HG03439 (cell line): ENCODE results near the gene PRKAG1.

ENCODE experiments used
- ATAC-seq: cut with Tn5 transposase; IDR thresholded peaks from one replicate; pipeline ENCODE4 v1.9.1; 2021; ENCODE audit warnings: mild to moderate bottlenecking, moderate library complexity; ENCODE audit not compliant: unreplicated experiment

Gene PRKAG1

DNA sequence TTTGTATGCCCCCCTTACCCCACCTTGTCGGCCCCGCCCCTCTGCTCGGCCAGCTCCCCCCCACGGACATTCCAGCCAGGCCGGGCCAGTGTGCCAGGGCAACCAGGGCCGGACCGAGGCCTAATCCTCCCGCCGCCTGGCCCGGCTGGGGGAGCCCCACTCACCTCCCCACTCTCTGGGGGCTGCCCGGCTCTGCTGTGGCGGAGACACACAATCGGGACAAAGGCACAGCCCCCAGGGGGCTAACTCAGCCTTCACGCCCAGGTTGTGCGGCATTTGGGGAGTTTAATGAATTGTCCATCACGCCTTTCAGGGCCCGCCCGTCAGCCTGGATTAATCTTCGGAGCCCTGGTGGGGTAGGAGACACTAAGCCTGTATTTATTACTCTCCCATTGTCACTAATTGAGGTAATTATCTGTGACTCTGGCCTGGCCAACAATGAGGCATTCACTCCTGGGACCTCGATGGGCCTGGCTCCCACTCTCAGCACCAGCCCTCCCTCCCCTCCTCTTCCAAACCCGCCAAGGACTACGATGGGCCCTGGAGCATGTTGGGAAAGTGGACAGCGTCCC is 31.8 kb downstream of the PRKAG1 start:
- no peak for ATAC-seq

DNA sequence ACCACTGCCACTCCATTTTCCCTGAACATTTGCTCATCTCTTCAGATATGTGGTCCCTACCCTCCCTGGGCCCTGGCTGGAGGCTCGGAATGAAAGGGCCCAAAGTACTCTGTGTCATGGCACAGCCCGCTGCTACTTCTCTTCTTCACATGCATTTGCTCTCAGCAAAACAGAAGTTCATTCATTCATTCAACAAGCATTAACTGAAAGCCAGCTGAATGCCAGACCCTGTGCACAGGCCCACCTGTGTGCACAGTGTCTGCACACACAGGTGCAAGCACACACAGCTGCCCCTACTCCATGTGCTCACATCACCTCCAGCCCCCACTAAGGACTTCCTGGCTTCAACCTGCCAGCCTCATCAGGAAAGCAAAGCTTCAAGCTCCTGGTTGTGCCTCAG is 32.7 kb downstream of the PRKAG1 start:
- ATAC-seq, result no peak

DNA sequence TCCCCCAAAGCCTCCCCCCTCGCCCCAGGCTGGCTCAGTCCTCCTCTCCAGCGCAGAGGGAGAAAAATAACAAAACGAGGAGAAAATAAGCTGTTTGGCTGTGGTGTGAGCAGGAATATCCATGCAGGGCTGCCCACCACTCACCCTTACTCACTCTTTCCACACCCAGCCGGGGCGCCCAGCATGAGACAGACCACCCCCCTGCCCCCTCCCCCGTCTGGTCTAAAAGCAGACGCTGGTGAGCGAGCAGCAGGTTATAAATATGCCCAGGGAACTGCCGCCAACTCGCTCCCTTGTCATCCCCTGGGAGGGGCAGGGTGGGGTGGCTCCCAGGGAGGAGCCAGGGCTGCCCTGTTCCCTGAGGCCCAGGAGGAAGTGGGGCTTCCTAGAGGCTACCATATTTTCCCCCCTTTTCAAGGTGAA is 33.1 kb downstream of the PRKAG1 start:
- ATAC-seq, result no peak

DNA sequence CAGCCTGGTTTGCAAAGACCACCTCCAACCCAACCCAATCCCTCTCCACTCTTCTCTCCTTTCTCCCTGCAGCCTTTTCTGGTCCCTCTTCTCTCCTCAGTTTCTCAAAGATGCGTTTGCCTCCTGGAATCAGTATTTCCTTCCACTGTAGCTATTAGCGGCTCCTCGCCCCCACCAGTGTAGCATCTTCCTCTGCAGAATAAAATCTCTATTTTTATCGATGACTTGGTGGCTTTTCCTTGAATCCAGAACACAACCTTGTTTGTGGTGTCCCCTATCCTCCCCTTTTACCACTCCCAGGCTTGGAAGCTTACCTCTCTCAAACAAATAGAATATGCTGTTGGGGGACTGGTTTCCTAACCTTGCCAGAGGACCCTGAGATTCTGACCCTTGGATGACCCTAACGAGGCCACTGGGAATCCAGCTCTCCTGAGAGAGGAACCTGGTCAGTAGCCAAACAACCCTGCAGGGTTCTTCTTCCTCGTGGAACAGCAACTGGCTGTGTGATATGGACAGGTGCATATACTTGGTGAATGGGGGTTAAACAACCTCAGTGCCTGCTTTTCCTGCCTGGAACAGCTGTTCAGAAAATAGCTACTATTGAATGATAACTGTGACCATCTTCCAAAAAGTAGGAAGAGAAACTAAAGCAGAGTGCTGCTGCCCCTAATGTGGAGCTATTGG is 36.0 kb downstream of the PRKAG1 start:
- ATAC-seq, result no peak

DNA sequence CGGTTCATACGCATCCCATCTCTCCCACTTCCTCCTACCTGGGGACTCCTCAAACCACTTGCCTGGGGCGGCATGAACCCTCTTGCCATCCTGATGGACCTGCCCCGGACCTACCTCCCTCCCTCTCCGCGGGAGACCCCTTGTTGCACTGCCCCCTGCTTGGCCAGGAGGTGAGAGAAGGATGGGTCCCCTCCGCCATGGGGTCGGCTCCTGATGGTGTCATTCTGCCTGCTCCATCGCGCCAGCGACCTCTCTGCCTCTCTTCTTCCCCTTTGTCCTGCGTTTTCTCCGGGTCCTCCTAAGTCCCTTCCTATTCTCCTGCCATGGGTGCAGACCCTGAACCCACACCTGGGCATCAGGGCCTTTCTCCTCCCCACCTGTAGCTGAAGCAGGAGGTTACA is 36.8 kb downstream of the PRKAG1 start:
- no peak for ATAC-seq

DNA sequence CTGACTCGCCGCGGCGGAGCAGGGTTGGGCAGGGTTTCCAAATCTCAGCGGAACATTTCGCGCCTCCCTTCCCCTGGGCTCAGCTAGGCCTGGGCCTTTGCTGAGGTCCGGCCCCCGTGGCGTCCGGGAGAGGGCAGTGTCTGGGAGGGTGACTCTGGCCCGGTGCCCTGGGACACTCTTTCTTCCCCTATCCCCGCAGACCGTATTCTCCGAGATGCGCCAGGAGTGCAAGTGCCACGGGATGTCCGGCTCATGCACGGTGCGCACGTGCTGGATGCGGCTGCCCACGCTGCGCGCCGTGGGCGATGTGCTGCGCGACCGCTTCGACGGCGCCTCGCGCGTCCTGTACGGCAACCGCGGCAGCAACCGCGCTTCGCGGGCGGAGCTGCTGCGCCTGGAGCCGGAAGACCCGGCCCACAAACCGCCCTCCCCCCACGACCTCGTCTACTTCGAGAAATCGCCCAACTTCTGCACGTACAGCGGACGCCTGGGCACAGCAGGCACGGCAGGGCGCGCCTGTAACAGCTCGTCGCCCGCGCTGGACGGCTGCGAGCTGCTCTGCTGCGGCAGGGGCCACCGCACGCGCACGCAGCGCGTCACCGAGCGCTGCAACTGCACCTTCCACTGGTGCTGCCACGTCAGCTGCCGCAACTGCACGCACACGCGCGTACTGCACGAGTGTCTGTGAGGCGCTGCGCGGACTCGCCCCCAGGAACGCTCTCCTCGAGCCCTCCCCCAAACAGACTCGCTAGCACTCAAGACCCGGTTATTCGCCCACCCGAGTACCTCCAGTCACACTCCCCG is 37.4 kb downstream of the PRKAG1 start:
- ATAC-seq, result no peak

DNA sequence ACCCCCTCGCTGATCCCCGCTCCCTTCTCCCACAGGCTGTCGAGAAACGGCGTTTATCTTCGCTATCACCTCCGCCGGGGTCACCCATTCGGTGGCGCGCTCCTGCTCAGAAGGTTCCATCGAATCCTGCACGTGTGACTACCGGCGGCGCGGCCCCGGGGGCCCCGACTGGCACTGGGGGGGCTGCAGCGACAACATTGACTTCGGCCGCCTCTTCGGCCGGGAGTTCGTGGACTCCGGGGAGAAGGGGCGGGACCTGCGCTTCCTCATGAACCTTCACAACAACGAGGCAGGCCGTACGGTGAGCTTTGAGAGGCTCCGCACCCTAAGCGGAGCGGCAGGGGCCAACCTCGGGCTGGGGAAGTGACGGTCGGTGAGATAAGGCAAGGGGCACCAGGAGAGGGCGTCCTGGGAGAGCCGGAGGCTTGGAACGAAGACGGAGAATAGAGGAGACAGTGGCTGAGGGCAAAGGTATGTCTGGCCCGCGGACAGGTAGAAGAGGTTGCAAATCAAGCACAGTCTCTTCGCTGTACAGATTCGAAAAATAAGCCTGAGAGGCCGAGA is 38.1 kb downstream of the PRKAG1 start:
- ATAC-seq, result no peak

DNA sequence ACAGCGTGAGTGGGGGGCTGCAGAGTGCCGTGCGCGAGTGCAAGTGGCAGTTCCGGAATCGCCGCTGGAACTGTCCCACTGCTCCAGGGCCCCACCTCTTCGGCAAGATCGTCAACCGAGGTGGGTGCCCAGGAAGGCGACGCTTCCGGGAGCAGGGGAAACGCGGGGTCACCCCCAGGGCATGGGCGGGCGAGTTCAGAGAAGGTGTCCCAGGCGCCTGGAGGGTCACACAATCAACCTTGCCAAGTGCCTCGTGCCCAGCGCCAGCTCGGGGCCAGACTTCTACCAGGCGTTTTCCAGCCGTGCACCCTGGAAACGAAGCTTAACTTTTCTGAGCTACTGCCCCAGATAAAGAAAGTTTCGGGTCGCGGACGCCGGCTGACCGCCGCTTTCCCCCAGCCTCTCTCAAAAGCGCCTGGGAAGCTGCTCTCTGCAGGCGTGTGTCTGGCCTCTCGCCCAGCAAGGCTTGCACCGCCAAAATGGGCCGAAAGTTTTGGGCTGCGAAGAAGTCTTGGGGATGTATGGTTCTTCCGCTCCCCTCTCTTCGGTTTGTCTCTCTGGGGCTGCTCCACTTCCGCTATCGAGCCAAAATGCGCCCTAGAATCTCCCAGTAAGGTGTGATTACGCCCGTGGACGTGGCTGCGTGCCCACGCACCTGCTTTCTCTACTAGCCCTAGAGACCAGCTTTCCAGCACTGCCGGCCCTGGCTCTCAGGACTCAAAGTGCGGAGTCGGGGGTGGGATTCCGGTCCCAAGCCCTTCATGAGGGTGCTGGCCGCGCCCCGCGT is 38.8 kb downstream of the PRKAG1 start:
- no peak for ATAC-seq

DNA sequence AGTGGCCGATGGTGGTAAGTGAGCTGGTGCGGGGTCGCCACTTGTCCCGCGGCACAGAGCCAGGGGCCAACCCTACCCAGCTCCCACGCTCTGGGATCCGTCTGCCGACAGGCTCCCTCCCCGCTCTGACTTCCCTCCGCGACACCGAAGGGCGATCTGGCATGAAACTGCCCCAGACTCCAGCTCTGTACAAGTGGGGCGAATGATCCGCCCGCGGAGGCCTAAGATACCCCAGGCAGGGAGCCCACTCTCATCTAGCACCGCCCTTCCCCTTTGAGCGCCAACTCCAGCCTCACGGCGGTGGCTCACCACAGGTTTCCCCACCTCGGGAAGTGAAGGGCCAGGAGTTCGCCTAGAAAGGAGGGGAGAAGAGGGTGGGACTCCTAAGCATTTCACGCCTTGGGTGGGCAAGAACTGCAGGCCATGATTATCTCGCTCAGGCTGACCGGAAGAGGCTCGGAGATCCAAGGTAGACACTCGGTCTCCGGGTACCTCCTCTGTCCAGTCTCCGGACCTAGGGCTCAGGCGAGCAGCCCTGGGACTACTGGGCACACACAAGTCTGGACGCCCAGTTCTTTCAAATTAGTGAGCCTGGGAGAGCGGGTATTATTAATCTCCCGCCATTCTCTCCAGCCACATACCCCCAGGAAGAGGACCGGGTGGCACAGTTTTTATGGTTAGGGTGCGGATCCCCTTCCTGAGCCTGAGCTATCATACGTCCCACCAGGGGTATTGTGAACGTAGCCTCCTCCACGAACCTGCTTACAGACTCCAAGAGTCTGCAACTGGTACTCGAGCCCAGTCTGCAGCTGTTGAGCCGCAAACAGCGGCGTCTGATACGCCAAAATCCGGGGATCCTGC is 39.6 kb downstream of the PRKAG1 start:
- ATAC-seq, result no peak

DNA sequence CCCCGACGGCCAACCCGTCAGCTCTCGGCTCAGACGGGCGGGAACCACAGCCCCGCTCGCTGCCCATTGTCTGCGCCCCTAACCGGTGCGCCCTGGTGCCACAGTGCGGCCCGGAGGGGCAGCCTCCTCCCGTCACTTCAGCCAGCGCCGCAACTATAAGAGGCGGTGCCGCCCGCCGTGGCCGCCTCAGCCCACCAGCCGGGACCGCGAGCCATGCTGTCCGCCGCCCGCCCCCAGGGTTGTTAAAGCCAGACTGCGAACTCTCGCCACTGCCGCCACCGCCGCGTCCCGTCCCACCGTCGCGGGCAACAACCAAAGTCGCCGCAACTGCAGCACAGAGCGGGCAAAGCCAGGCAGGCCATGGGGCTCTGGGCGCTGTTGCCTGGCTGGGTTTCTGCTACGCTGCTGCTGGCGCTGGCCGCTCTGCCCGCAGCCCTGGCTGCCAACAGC is 40.3 kb downstream of the PRKAG1 start, which contains the start of gene WNT1:
Gene WNT1 (plus strand): TSS at position 32 of the 450 bp plus-strand sequence. CDS start 329 bp downstream, at position 361.
- ATAC-seq, result peak; percentile 15

DNA sequence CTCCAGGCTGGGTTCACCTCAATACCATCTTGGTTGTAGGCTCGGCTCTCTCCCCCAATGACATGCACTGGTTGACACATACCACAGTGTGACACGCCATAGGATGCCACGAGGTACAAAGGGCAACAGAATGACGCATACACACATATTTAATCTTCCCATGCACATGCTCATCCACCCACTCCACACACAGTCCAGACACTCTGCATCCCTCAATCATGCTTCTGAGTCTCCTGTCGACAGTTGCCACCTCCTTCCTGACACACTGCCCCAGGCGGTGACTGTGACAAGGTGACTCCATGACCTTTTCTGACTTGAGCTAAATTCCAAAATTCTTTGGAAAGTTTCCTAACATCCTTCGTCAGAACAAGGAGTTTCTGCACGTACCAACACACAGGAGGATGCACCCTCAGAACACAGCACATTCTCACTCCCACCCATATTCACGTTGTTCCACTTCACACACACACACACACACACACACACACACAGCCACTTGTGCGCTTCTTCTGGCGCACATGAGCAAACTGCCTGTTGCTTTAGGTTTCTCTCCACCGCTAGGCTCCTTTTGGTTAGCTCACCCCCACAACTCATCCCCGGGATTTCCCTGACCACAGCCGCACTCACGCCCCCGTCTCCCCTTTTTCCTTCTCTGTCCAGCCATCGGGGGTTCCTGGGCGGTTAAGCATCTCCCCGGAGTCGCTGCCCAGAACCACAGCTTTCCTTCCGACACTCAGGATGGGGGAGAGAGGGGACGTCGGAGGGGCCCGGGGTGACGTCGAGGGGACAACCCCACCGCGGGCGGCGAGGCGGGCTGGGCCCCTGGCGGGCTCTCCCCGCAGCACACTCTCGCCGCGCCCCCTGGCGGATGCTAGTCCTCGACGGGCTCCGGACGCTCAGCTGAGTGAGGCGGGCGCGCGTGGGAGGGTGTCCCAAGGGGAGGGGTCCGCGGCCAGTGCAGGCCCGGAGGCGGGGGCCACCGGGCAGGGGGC is 41.0 kb downstream of the PRKAG1 start:
- peak; percentile 54 for ATAC-seq

DNA sequence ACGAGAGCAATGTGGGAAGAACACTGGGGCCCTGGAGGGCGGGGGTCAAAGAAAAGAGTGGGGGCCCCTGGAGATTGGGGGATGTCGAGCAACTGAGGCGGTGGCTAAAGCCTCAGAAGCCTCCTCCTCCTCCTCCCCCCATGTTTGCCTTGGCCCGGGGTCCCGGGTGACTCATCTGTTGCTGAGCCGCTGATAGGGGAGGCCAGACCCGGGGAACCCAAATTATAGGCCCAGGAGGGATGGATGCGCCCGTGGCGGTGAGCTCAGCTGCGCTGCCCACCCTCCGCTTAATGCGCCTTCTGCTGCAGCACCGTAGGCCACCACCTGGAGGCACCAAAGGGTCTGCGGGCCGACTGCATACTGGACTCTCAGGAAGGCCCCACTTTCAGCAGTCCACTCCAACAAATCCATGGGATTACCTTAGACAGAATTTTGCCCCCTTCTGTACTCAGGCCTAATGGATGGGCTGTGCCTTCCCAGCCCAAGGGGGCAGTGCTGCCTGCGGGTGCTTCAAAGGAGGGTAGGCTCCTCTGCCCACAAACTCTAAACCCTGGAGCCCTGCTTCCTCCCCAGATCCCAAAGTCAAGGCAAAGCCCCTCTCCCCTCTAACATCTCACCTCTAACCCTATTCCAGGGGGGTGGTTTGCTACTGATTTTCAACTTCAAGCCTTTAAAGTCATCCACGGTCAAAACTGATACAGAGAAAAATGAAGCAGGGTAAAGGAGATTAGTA is 44.5 kb downstream of the PRKAG1 start:
- ATAC-seq, result no peak

DNA sequence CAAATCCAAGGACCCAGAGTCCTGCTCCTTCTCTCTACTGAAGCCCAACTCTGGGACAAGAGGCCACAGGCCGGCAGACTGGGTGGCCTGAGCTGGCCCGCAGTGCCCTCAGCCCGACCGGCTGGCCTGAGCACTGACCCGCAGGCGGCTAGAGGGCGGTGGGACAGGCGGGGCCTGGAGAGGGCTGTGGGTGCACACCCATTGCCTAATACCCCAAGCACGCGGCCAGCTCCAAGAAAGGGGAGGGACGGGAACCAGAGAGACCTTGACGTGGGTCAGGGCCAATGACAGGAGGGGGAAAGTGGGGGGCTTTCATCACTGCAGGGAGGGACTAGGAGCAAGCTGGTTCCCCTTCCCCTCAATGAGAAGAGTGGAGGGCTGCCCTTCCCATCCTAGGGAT is 45.0 kb downstream of the PRKAG1 start:
- ATAC-seq, result no peak

DNA sequence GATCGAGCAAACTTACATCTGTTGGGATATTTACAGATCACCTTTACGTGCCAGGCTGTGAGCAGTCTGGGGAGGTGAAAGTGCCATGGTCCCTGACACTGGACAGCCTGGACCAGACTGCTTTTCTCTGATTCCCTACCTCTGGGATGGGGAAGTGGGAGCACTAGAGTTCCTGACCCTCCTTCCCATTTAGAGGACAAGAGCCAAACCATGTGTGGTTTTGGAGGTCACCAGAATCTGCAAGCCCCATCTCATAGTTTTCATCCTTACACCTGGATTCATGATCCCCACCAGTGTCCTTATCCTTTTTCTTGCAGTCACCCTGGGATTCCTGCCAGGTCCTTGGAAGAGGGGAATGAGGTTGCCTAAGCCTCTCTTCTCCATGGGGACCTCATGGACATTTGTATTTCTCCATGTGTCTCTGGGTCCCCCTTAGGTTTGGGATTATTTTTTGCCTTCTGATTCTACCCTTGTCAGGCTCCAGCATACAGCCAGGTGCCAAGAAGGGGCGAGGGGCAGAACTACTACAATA is 45.6 kb downstream of the PRKAG1 start:
- ATAC-seq, result no peak

DNA sequence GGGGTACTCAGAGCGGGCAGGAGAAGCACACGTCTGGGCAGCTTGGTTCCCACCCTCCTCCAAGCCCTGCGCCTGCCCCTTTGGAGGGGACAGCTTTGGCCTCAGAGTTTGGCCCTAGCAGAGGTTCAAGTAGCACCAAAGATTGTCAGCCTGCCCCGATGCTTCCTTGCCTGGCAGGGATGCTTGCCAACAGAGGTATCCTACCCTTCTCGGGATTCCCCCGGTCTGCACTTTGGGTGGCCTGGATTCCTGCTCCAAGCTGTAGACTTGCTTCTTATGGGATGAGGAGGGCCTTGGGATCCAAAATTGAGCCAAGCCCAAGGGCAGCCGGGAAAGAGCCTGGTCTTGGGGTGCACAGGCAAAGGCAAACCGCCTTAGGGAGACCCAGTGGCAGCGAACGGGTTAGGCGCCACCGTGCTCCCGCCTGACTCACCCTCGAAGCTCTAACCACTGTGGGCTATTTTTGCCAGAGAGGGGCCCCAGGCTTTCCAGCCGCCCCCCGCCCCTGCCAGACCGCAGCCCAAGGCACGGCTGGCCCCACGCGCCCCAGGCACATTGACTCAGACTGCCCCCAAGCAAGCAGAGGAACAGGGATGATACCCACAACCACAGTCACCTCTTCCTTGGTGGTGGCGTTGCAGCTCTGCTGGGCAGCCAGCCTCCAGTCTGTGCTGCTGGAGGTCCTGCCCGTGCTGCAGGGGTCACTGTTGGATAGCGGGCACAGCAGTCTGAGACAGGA is 46.2 kb downstream of the PRKAG1 start:
- ATAC-seq, result no peak

DNA sequence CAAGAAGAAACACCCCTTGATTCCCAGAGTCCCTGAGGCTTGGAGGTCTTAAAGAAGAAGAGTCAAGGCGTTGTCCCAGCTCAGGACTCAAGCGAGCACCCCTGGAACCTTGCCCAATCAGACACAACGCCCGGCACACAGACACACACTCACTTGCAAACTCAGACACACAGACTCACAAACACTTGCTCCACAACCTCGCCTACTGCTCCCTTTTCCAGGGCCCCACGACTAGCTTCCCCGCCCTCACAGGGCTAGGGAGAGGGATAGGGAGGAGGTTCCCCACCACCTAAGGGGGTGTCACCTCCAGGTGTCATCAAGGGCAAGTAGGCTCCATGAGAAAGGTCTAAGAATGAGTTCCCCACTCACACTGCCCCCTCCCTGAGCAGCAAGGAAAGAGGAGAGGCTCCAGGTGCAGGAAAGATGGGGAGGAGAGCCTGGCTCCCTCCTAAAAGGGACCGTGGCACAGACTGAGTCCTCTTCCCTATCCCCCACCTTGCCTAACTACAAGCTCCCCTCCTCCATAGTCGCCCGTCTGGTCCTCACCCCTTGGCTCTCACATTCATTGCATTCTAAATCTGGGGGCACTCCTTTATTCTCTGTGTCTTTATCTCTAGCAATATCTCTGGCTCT is 47.8 kb downstream of the PRKAG1 start:
- ATAC-seq, result no peak
